Psoas muscle (tissue), 8 donors: ENCODE data around the gene MRPS27. TPM values are rescaled to one million over a fixed set of nuclear protein-coding genes. Genes with fewer than 3 reads are reported as not detected.

Source experiments
- ATAC-seq, 4 donors: fragments of 200-7000 bp; cut with Tn5 transposase; one replicate each; pipeline ENCODE4 v1.9.1; 2020; ENCODE audit warnings: moderate library complexity in 3 of 4, mild to moderate bottlenecking in 2 of 4
- DNase-seq, 2 donors: peaks; one replicate each; pipeline ENCODE4 v3.0.0-alpha.2; 2020
- H3K27ac ChIP-seq: fragments of 200-600 bp; one replicate; pipeline ENCODE4 v1.8.0; 2022
- H3K27me3 ChIP-seq, 3 donors: fragments of 200-600 bp in 1 of 3; one replicate each; pipeline versions ENCODE4 v1.6.1 to v1.8.0; 2013 to 2022; ENCODE audit warnings: low read length in 2 of 3, mild to moderate bottlenecking in 2 of 3, moderate library complexity in 1 of 3; ENCODE audit not compliant: insufficient read depth in 3 of 3
- H3K36me3 ChIP-seq, 2 donors: fragments of 200-600 bp in 1 of 2; one replicate each; pipeline versions ENCODE4 v1.6.1 to v1.8.0; 2013 to 2022; ENCODE audit warnings: low read depth in 1 of 2, mild to moderate bottlenecking in 1 of 2, moderate library complexity in 1 of 2; ENCODE audit not compliant: insufficient read depth in 1 of 2
- H3K4me1 ChIP-seq: fragments of 200-600 bp; one replicate; pipeline ENCODE4 v1.8.0; 2022
- H3K4me3 ChIP-seq: fragments of 200-600 bp; one replicate; pipeline ENCODE4 v1.8.0; 2022; ENCODE audit warnings: mild to moderate bottlenecking
- H3K9me3 ChIP-seq: fragments of 200-600 bp; one replicate; pipeline ENCODE4 v1.8.0; 2022
- CTCF ChIP-seq: fragments of 200-600 bp; IDR thresholded peaks from one replicate; pipeline ENCODE4 v1.8.0; 2022; ENCODE audit warnings: antibody characterized with exemption
- WGBS, 3 donors: extraction: QIAGEN DNeasy Blood & Tissue Kit; methylation state at CpG; one replicate each; pipeline versions ENCODE4 v1.1.6 to v1.1.7; 2013; 5-methylcytosine and 5-hydroxymethylcytosine counted together
- intact Hi-C, 2 donors: fragments of 100-400 bp; cut with DNase I; formaldehyde crosslinking; loops; one replicate each; pipeline versions ENCODE4 v1.11.0 to v1.14.2; 2022
- polyA plus RNA-seq, 3 donors: library from polyadenylated mRNA; stranded (reverse); fragments of 200-250 nt; gene quantifications; one replicate each; pipeline ENCODE4 v1.2.3, GENCODE V29; 2013
- total RNA-seq, 4 donors: library from RNA; stranded (reverse); fragmentation: NEBNext Ultra II Directional in 2 of 4; extraction: Animal tissue kit (Norgen Biotek cat#: 25700) in 2 of 4; gene quantifications; one replicate each; pipeline versions ENCODE4 v1.2.1 to v1.2.4, GENCODE V29; 2021 to 2023
- donor health status: healthy with polysubstance abuse.
- donor health status: DM: no; HTN: no; CAD: no; lungs with moderate emphysema.
- donor health status: Bipolar disorder and iron deficiency.
- donor health status: healthy.
- donor health status: DM: yes; HTN: yes; CAD: no.
- donor health status: DM: no; HTN: no; CAD: no.
- donor health status: DM: no; HTN: no; CAD: no.
- donor health status: DM: yes; HTN: yes; CAD: no.

The MRPS27 gene
- total and polyA plus RNA-seq, 7 donors, result 34.9 to 76.9 (median 55.5) TPM

- Histone ChIP-seq H3K27ac (no peak overlapping the region), H3K4me1 (peaks cover 12% of the 10 kb centered on the region), H3K27me3 (no peaks in the 10 kb centered on the region), H3K9me3 (no peaks in the 10 kb centered on the region), H3K36me3 (no peaks in the 10 kb centered on the region), H3K4me3 (no peak overlapping the region)
- ATAC-seq, result no peak
- no peak for DNase-seq
- intact Hi-C loops, result no loop called here
- WGBS, 3 donors, result 92 to 94% (median 93%) methylated on average over 2 of the region's 2 CpGs
- TF ChIP-seq CTCF, result no peak
Observed at GRCh38 chr5:72255670-72256069, 64.4 kb downstream of the MRPS27 start.

- no peaks in the 10 kb centered on the region for H3K36me3 ChIP-seq
- intact Hi-C loops, result no loop called here
- WGBS, 3 donors, result 90 to 96% (median 92%) methylated on average over 3 of the region's 3 CpGs
- TF ChIP-seq CTCF, result no peak
- peaks cover 12% of the 10 kb centered on the region for H3K4me1 ChIP-seq
- no peaks in the 10 kb centered on the region for H3K9me3 ChIP-seq
- no peak overlapping the region for H3K27ac ChIP-seq
- H3K4me3 ChIP-seq, result no peak overlapping the region
- H3K27me3 ChIP-seq, result no peaks in the 10 kb centered on the region
- DNase-seq (no peak), ATAC-seq (no peak)
Observed at GRCh38 chr5:72255237-72255636, 64.8 kb downstream of the MRPS27 start.

- Histone ChIP-seq H3K27me3 (no peaks in the 10 kb centered on the region), H3K9me3 (no peaks in the 10 kb centered on the region), H3K36me3 (no peaks in the 10 kb centered on the region), H3K27ac (no peak overlapping the region), H3K4me1 (peaks cover 22% of the 10 kb centered on the region), H3K4me3 (no peak overlapping the region)
- TF ChIP-seq CTCF, result no peak
- intact Hi-C loops, result no loop called here
- WGBS, 3 donors, result 79 to 81% (median 80%) methylated on average over 5 of the region's 5 CpGs
- DNase-seq (no peak), ATAC-seq (no peak)
Observed at GRCh38 chr5:72252574-72253155, 67.4 kb downstream of the MRPS27 start.

- no peak overlapping the region for H3K4me3 ChIP-seq
- no peaks in the 10 kb centered on the region for H3K27me3 ChIP-seq
- no peak for TF ChIP-seq CTCF
- no peak for DNase-seq
- intact Hi-C loops, result no loop called here
- ATAC-seq, result no peak
- H3K4me1 ChIP-seq, result peaks cover 29% of the 10 kb centered on the region
- no peak overlapping the region for H3K27ac ChIP-seq
- H3K36me3 ChIP-seq, result no peaks in the 10 kb centered on the region
- no peaks in the 10 kb centered on the region for H3K9me3 ChIP-seq
Observed at GRCh38 chr5:72252008-72252407, 68.0 kb downstream of the MRPS27 start.

GRCh38 chr5:72251386-72251785, 68.7 kb downstream of the MRPS27 start:
- ATAC-seq (no peak), DNase-seq (no peak)
- H3K9me3 ChIP-seq, result no peaks in the 10 kb centered on the region
- intact Hi-C loops, result no loop called here
- no peaks in the 10 kb centered on the region for H3K36me3 ChIP-seq
- H3K27me3 ChIP-seq, result no peaks in the 10 kb centered on the region
- no peak for TF ChIP-seq CTCF
- WGBS, 3 donors, result 91 to 100% (median 96%) methylated on average over 1 of the region's 1 CpG
- no peak overlapping the region for H3K27ac ChIP-seq
- peaks cover 35% of the 10 kb centered on the region for H3K4me1 ChIP-seq
- no peak overlapping the region for H3K4me3 ChIP-seq
